ENCODE measurements around the gene ORM1.
"Not testable (repeated sequence)": the region's sequence is repeated elsewhere in the genome, so short reads cannot be mapped to it uniquely, and the experiment has no call there.

The ORM1 gene

GRCh38 chr9:114315723-114316363 lies 7.1 kb upstream of the ORM1 start:
- H3K36me3 ChIP-seq = peaks cover 0 to under 1% (median 0%) of the 10 kb centered on the region in 3 donors
- DNase-seq = peak in 1 of 2 donors; percentile 11
- H3K27me3 ChIP-seq = peaks cover 0 to 8% of the 10 kb centered on the region in 2 donors
- intact Hi-C loops (cut with DNase I; ENCODE audit: low total_unique reads) = no loop called here
- H3K4me3 ChIP-seq = no peak overlapping the region
- TF ChIP-seq CTCF (IDR thresholded peaks at IDR 0.05) = no peak
- no peaks in the 10 kb centered on the region for H3K9me3 ChIP-seq
- no peaks in the 10 kb centered on the region for H3K4me1 ChIP-seq
- H3K27ac ChIP-seq = no peak overlapping the region

GRCh38 chr9:114316605-114317230 lies 6.2 kb upstream of the ORM1 start:
- no peaks in the 10 kb centered on the region for H3K4me1 ChIP-seq
- peaks cover 0 to 8% of the 10 kb centered on the region in 2 donors for H3K27me3 ChIP-seq
- no peak overlapping the region for H3K4me3 ChIP-seq
- no peak for TF ChIP-seq CTCF (IDR thresholded peaks at IDR 0.05)
- DNase-seq = peak in 1 of 2 donors; percentile 33
- no peaks in the 10 kb centered on the region for H3K9me3 ChIP-seq
- no peaks in the 10 kb centered on the region for H3K36me3 ChIP-seq
- H3K27ac ChIP-seq = no peak overlapping the region
- intact Hi-C loops (cut with DNase I; ENCODE audit: low total_unique reads) = no loop called here

- intact Hi-C loops (cut with DNase I; ENCODE audit: low total_unique reads) = no loop called here
- Histone ChIP-seq H3K4me3 (no peak overlapping the region), H3K9me3 (no peaks in the 10 kb centered on the region), H3K4me1 (no peaks in the 10 kb centered on the region), H3K27ac (no peak overlapping the region), H3K36me3 (no peaks in the 10 kb centered on the region), H3K27me3 (peaks cover 0 to 8% of the 10 kb centered on the region in 2 donors)
- no peak for DNase-seq
- no peak for TF ChIP-seq CTCF (IDR thresholded peaks at IDR 0.05)
Measured at GRCh38 chr9:114317665-114318357, 5.1 kb upstream of the ORM1 start.

- no peak for TF ChIP-seq CTCF (IDR thresholded peaks at IDR 0.05)
- intact Hi-C loops (cut with DNase I; ENCODE audit: low total_unique reads) = no loop called here
- Histone ChIP-seq H3K36me3 (no peaks in the 10 kb centered on the region), H3K9me3 (no peaks in the 10 kb centered on the region), H3K27me3 (peaks cover 0 to 8% of the 10 kb centered on the region in 2 donors), H3K4me3 (no peak overlapping the region), H3K27ac (no peak overlapping the region), H3K4me1 (no peaks in the 10 kb centered on the region)
- DNase-seq = peak in 1 of 2 donors; percentile 21
Measured at GRCh38 chr9:114318416-114318815, 4.5 kb upstream of the ORM1 start.

- no peak for TF ChIP-seq CTCF (IDR thresholded peaks at IDR 0.05)
- no peak overlapping the region for H3K27ac ChIP-seq
- intact Hi-C loops (cut with DNase I; ENCODE audit: low total_unique reads) = no loop called here
- DNase-seq = no peak
- peaks cover 0 to 11% of the 10 kb centered on the region in 2 donors for H3K27me3 ChIP-seq
- no peaks in the 10 kb centered on the region for H3K4me1 ChIP-seq
- no peak overlapping the region for H3K4me3 ChIP-seq
- no peaks in the 10 kb centered on the region for H3K36me3 ChIP-seq
- no peaks in the 10 kb centered on the region for H3K9me3 ChIP-seq
Measured at GRCh38 chr9:114319147-114319546, 3.8 kb upstream of the ORM1 start.

GRCh38 chr9:114320710-114321109 lies 2.2 kb upstream of the ORM1 start:
- H3K27me3 ChIP-seq = peaks cover 0 to 11% of the 10 kb centered on the region in 2 donors
- H3K36me3 ChIP-seq; H3K4me3 ChIP-seq; H3K4me1 ChIP-seq; H3K27ac ChIP-seq; H3K9me3 ChIP-seq; DNase-seq; intact Hi-C loops (cut with DNase I; ENCODE audit: low total_unique reads): not testable (repeated sequence)

All from tibial artery (tissue), 4 donors.